Brain microvascular endothelial cell (primary cell): ENCODE data around the gene ELF4.

Source experiments
- DNase-seq: peaks from one replicate; pipeline ENCODE4 v3.0.0-alpha.2; 2020
- H3K27ac ChIP-seq: fragments of 250-450 bp; sonication (Bioruptor Pico); 2 replicates; pipeline ENCODE4 v1.5.1; 2020; ENCODE audit warnings: mild to moderate bottlenecking, moderate library complexity
- H3K27me3 ChIP-seq: fragments of 250-450 bp; sonication (Bioruptor Pico); replicated peaks from 2 replicates; pipeline ENCODE4 v1.5.1; 2020; ENCODE audit warnings: mild to moderate bottlenecking
- H3K36me3 ChIP-seq: fragments of 250-450 bp; sonication (Bioruptor Pico); replicated peaks from 2 replicates; pipeline ENCODE4 v1.5.1; 2020; ENCODE audit warnings: mild to moderate bottlenecking
- H3K4me3 ChIP-seq: 2 replicates; pipeline ENCODE4 v1.5.1; 2011; ENCODE audit warnings: low read depth, mild to moderate bottlenecking, control low read depth, low read length, moderate library complexity
- in situ Hi-C: cut with HindIII; loops from 2 replicates; pipeline ENCODE4 v1.10.0; 2017; ENCODE audit warnings: low sequenced_read_pairs, low pct_ligation_motif_present
- TF ChIP-seq, protein P1 (sequence below): IDR thresholded peaks from 2 replicates; pipeline ENCODE4 v1.5.1; 2011; ENCODE audit warnings: low read depth, mild to moderate bottlenecking, moderate library complexity, low read length, control low read depth, inconsistent platforms; ENCODE audit errors: missing control alignments

The ELF4 gene

GRCh38 chrX:130055103-130055502, 55.2 kb downstream of the ELF4 start:
- Histone ChIP-seq H3K4me3 (no peak overlapping the region), H3K27me3 (no peaks in the 10 kb centered on the region), H3K27ac (no peak overlapping the region), H3K36me3 (peaks cover 7% of the 10 kb centered on the region)
- DNase-seq = peak; percentile 47
- in situ Hi-C loops = no loop called here
- TF ChIP-seq, protein P1, sequence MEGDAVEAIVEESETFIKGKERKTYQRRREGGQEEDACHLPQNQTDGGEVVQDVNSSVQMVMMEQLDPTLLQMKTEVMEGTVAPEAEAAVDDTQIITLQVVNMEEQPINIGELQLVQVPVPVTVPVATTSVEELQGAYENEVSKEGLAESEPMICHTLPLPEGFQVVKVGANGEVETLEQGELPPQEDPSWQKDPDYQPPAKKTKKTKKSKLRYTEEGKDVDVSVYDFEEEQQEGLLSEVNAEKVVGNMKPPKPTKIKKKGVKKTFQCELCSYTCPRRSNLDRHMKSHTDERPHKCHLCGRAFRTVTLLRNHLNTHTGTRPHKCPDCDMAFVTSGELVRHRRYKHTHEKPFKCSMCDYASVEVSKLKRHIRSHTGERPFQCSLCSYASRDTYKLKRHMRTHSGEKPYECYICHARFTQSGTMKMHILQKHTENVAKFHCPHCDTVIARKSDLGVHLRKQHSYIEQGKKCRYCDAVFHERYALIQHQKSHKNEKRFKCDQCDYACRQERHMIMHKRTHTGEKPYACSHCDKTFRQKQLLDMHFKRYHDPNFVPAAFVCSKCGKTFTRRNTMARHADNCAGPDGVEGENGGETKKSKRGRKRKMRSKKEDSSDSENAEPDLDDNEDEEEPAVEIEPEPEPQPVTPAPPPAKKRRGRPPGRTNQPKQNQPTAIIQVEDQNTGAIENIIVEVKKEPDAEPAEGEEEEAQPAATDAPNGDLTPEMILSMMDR = peak; percentile 6

- peaks cover 7% of the 10 kb centered on the region for H3K36me3 ChIP-seq
Observed at GRCh38 chrX:130053236-130053635, 57.1 kb downstream of the ELF4 start.

DNA sequence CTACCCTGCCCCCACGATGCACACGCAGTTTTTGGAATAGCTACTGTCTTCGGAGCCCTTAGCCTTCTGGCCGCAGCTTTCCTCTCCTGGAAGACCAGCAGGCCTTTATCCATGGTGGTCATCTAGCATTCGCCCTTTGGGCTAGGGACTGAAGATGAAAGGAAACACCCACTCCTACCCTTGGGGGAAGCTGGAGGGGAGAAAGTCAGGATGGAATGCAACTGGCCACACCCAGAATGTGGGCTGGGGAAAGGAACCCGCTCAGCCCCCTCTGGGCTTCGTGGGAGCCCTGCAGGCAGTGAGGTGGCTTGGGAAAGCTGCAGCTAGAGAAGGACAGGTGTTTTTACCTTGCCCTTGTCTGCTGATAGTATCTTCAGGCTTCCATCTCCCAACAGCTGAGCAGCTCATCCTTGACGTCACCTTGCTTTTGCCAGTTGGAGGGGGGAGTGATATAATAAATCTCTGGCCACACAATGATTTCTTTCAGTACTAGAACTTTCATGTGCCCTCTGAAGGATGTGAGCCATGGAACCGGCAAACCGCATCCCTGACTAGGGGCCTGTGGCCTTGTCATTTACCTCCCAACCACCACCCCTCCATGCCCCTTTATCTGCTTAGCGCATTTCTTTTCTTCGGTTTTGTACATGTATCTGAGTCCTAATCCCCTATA, 59.0 kb downstream of the ELF4 start:
- H3K36me3 ChIP-seq = peaks cover 10% of the 10 kb centered on the region
- no peak overlapping the region for H3K27ac ChIP-seq
- no peak overlapping the region for H3K4me3 ChIP-seq
- TF ChIP-seq, protein P1 = no peak
- no peaks in the 10 kb centered on the region for H3K27me3 ChIP-seq
- no peak for DNase-seq
- in situ Hi-C loops = no loop called here

More at GRCh38 chrX:130053236-130053635, 57.1 kb downstream of the ELF4 start:
- no peak overlapping the region for H3K27ac ChIP-seq
- H3K4me3 ChIP-seq = no peak overlapping the region
- in situ Hi-C loops = no loop called here
- TF ChIP-seq, protein P1 = no peak
- H3K27me3 ChIP-seq = no peaks in the 10 kb centered on the region
- DNase-seq = no peak

DNA sequence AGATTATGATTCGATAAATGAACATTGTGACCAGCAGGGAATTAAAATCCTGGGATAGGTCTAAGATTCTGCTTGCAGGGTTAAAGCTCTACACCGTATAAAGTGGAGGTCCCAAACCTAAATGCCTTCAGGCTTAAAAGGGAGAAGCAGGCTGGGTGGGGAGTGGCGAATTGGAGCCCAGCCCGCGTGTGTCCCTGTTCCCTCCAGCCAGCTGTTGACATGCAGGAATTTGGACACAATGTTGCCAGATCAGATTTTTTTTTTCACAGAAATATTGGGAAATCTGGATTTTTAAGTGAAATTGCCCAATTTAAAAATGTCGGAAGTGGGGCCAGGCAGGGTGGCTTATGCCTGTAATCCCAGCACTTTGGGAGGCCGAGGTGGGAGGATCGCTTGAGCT, 60.5 kb downstream of the ELF4 start:
- H3K36me3 ChIP-seq = peaks cover 13% of the 10 kb centered on the region
- H3K4me3 ChIP-seq = no peak overlapping the region
- H3K27me3 ChIP-seq = no peaks in the 10 kb centered on the region
- TF ChIP-seq, protein P1 = no peak
- DNase-seq = no peak
- H3K27ac ChIP-seq = no peak overlapping the region
- in situ Hi-C loops = no loop called here

DNA sequence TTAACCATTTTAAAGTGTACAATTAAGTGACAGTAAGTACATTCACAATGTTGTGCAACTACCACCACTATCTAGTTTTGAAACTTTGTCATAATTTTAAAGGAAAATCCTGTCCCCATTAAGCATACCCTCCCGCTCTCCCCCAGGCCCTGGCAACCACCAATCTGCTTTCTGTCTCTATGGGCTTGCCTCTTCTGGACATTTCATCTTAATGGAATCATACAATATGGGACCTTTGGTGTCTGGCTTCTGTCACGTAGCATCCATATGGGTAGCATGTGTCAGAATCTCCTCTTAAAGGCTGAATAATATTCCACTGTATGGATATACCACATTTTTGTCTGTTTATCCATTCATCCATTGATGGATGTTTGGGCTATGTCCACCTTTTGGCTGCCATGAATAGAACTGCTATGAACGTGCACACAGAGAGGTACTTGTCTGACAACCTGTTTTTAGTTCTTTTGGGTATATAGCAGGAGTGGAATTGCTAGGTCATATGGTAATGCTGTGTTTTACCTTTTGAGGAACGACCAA, 61.5 kb downstream of the ELF4 start:
- TF ChIP-seq, protein P1 = no peak
- Histone ChIP-seq H3K27ac (no peak overlapping the region), H3K36me3 (peaks cover 13% of the 10 kb centered on the region), H3K27me3 (no peaks in the 10 kb centered on the region), H3K4me3 (no peak overlapping the region)
- in situ Hi-C loops = no loop called here
- DNase-seq = no peak

DNA sequence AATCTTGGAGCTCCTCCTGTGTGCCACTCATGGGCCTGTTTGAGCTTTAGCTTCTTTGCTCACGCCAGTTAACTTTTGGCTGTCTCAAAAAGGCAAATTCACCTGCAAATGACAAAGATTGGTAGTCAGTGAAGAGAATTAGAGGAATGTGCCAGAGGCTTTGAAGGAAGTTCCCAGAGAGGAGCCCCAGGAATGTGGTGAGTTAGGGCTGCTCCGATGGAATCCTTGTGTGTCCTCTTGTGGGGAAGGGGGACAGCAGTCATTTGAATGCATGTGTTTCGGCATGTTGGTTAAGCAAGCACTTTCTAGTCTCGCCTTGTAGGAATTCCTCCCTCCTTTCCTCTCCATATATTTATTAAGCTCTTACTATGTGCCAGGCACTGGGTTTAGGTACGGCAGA, 62.9 kb downstream of the ELF4 start:
- no peak overlapping the region for H3K27ac ChIP-seq
- no peak overlapping the region for H3K4me3 ChIP-seq
- peaks cover 13% of the 10 kb centered on the region for H3K36me3 ChIP-seq
- DNase-seq = no peak
- no peaks in the 10 kb centered on the region for H3K27me3 ChIP-seq
- in situ Hi-C loops = no loop called here
- TF ChIP-seq, protein P1 = no peak
